ENCODE data around the gene TGFB2.
A peak's percentile ranks its signal among the peaks of the same experiment; 100 is the strongest.

Gene TGFB2

GRCh38 chr1:218407630-218408029 lies 62.5 kb downstream of the TGFB2 start:
- no peak for TF ChIP-seq CTCF (IDR thresholded peaks at IDR 0.05; ENCODE audit: insufficient read depth, low read length, missing control alignments)
- ChIA-PET CTCF (interaction anchor here (1.9 kb wide), 1 partner anchor 9 kb away, joined by 4 read pairs; no protein-coding TSS in a partner anchor), POLR2A (no interaction called here)
- H3K4me3 ChIP-seq (ENCODE audit: low read depth, low read length): no peak overlapping the region
- no peak for DNase-seq (ENCODE audit: low read depth, low spot score)

GRCh38 chr1:218408135-218408534 lies 63.0 kb downstream of the TGFB2 start:
- H3K4me3 ChIP-seq (ENCODE audit: low read depth, low read length): no peak overlapping the region
- ChIA-PET POLR2A (no interaction called here), CTCF (interaction anchor here (1.9 kb wide), 1 partner anchor 9 kb away, joined by 4 read pairs; no protein-coding TSS in a partner anchor)
- DNase-seq (ENCODE audit: low read depth, low spot score): no peak
- no peak for TF ChIP-seq CTCF (IDR thresholded peaks at IDR 0.05; ENCODE audit: insufficient read depth, low read length, missing control alignments)

- no peak for TF ChIP-seq CTCF (IDR thresholded peaks at IDR 0.05; ENCODE audit: insufficient read depth, low read length, missing control alignments)
- ChIA-PET CTCF (interaction anchor here (1.9 to 2.5 kb wide), 2 partner anchors 10 to 19 kb away, joined by 4 to 5 read pairs; no protein-coding TSS in a partner anchor), POLR2A (no interaction called here)
- no peak for DNase-seq (ENCODE audit: low read depth, low spot score)
- H3K4me3 ChIP-seq (ENCODE audit: low read depth, low read length): no peak overlapping the region
These were observed 63.8 kb downstream of the TGFB2 start for GRCh38 chr1:218408942-218409341.

GRCh38 chr1:218409946-218410510 lies 64.9 kb downstream of the TGFB2 start:
- no peak overlapping the region for H3K4me3 ChIP-seq (ENCODE audit: low read depth, low read length)
- TF ChIP-seq CTCF (IDR thresholded peaks at IDR 0.05; ENCODE audit: insufficient read depth, low read length, missing control alignments): no peak
- no peak for DNase-seq (ENCODE audit: low read depth, low spot score)
- POLR2A ChIA-PET: no interaction called here
- CTCF ChIA-PET: interaction anchor here (0.9 to 2.5 kb wide), 2 partner anchors 8 to 20 kb away, joined by 3 to 5 read pairs; no protein-coding TSS in a partner anchor

GRCh38 chr1:218411101-218411500 lies 66.0 kb downstream of the TGFB2 start:
- TF ChIP-seq CTCF (IDR thresholded peaks at IDR 0.05; ENCODE audit: insufficient read depth, low read length, missing control alignments): no peak
- ChIA-PET CTCF (interaction anchor here (0.9 to 2.5 kb wide), 2 partner anchors 9 to 21 kb away, joined by 3 to 5 read pairs; no protein-coding TSS in a partner anchor), POLR2A (interaction anchor here (0.7 kb wide), 1 partner anchor 10 kb away, joined by 3 read pairs; no protein-coding TSS in a partner anchor)
- H3K4me3 ChIP-seq (ENCODE audit: low read depth, low read length): no peak overlapping the region
- DNase-seq (ENCODE audit: low read depth, low spot score): no peak

- ChIA-PET CTCF (no interaction called here), POLR2A (no interaction called here)
- TF ChIP-seq CTCF (IDR thresholded peaks at IDR 0.05; ENCODE audit: insufficient read depth, low read length, missing control alignments): no peak
- no peak overlapping the region for H3K4me3 ChIP-seq (ENCODE audit: low read depth, low read length)
- peak; percentile 59 for DNase-seq (ENCODE audit: low read depth, low spot score)
These were observed 67.0 kb downstream of the TGFB2 start for GRCh38 chr1:218412171-218412570.
